Heart left ventricle (tissue), 13 donors: ENCODE results near the gene SSR1.

Source experiments
- POLR2A ChIP-seq, 2 donors: fragments of 450-650 bp; IDR thresholded peaks; one replicate each; pipeline ENCODE4 v1.6.1; 2017; ENCODE audit warnings: antibody characterized with exemption in 2 of 2, mild to moderate bottlenecking in 2 of 2, moderate library complexity in 2 of 2
- TF ChIP-seq, protein P1 (sequence below), 12 donors: fragments of 200-600 bp; sonication (generic) in 4 of 12; IDR thresholded peaks; one replicate each; pipeline versions ENCODE4 v1.5.0 to v1.8.0; 2018 to 2022; ENCODE audit warnings: antibody characterized with exemption in 12 of 12, mild to moderate bottlenecking in 5 of 12
- donor health status: ischemic (EF 13 %, LVEDD 7.1; RV severe dilation, severe dysfunction).
- donor health status: DM: no; HTN: yes; CAD: no.
- donor health status: DM: no; HTN: no; CAD: no.
- donor health status: ischemic (EF 25% LVEDD 6.9; RV normal size, moderate dysfunction).
- donor health status: ischemic (EF 25% LVEDD 5.7; RV mildly dilated, moderate dysfunction).
- donor health status: ischemic (EF 35%, LVEDD 5.7; RV mildly dilated, moderate dysfunction).
- donor health status: nonischemic (EF 11% LVEDD 7.7; RV severe dilation, severe dysfunction).
- donor health status: DM: yes; HTN: yes; CAD: no.
- donor health status: PGD.
- donor health status: ischemic (EF 29% LVEDD 5.4; RV normal size, mild dysfunction).
- donor health status: nonischemic (EF 23%, LVEDD 6.1; RV moderate dilation, normal function).

- TF ChIP-seq, protein P1, sequence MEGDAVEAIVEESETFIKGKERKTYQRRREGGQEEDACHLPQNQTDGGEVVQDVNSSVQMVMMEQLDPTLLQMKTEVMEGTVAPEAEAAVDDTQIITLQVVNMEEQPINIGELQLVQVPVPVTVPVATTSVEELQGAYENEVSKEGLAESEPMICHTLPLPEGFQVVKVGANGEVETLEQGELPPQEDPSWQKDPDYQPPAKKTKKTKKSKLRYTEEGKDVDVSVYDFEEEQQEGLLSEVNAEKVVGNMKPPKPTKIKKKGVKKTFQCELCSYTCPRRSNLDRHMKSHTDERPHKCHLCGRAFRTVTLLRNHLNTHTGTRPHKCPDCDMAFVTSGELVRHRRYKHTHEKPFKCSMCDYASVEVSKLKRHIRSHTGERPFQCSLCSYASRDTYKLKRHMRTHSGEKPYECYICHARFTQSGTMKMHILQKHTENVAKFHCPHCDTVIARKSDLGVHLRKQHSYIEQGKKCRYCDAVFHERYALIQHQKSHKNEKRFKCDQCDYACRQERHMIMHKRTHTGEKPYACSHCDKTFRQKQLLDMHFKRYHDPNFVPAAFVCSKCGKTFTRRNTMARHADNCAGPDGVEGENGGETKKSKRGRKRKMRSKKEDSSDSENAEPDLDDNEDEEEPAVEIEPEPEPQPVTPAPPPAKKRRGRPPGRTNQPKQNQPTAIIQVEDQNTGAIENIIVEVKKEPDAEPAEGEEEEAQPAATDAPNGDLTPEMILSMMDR (IDR thresholded peaks at IDR 0.05) = no peak
- no peak for TF ChIP-seq POLR2A (IDR thresholded peaks at IDR 0.05)
Measured at GRCh38 chr6:7251646-7252260, 61.2 kb downstream of the SSR1 start.
